Natural killer cell (primary cell): ENCODE data around the gene GRID2. TPM values are rescaled to one million over a fixed set of nuclear protein-coding genes. Genes with fewer than 3 reads are reported as not detected.
"Not testable (repeated sequence)": the region's sequence is repeated elsewhere in the genome, so short reads cannot be mapped to it uniquely, and the experiment has no call there.

Source experiments
- ATAC-seq, 3 donors: fragments of 150-1000 bp in 2 of 3; fragments of 200-7000 bp in 1 of 3; cut with Tn5 transposase; 1 replicate in 1 of 3; 2 replicates in 2 of 3; pipeline ENCODE4 v1.10.0; 2021; ENCODE audit warnings: mild to moderate bottlenecking in 2 of 3, moderate library complexity in 2 of 3
- DNase-seq, 2 donors: peaks; one replicate each; pipeline versions ENCODE4 v3.0.0 to v3.0.0-alpha.2; 2013 to 2021; ENCODE audit warnings: mixed read lengths in 1 of 2
- H3K27ac ChIP-seq: one replicate; pipeline ENCODE4 v1.5.1; 2013; ENCODE audit warnings: mild to moderate bottlenecking, low read length
- H3K27me3 ChIP-seq: one replicate; pipeline ENCODE4 v1.6.1; 2013; ENCODE audit warnings: low read length; ENCODE audit not compliant: control insufficient read depth, insufficient read depth
- H3K36me3 ChIP-seq: one replicate; pipeline ENCODE4 v1.6.1; 2013; ENCODE audit warnings: low read length; ENCODE audit not compliant: control insufficient read depth, insufficient read depth
- H3K4me1 ChIP-seq: one replicate; pipeline ENCODE4 v1.6.1; 2013; ENCODE audit warnings: low read length; ENCODE audit not compliant: control insufficient read depth, insufficient read depth
- H3K4me3 ChIP-seq: one replicate; pipeline ENCODE4 v1.5.1; 2013; ENCODE audit warnings: low read length
- H3K9me3 ChIP-seq: one replicate; pipeline ENCODE4 v1.6.1; 2013; ENCODE audit warnings: low read length; ENCODE audit not compliant: control insufficient read depth, insufficient read depth
- H3K27ac Mint-ChIP-seq, 2 donors: one replicate each; pipeline ENCODE4 v1.8.0; 2022; ENCODE audit warnings: mild to moderate bottlenecking in 2 of 2, mixed read lengths in 2 of 2, moderate library complexity in 1 of 2
- H3K27me3 Mint-ChIP-seq, 2 donors: one replicate each; pipeline ENCODE4 v1.8.0; 2022; ENCODE audit warnings: low read depth in 2 of 2, mixed read lengths in 2 of 2
- H3K36me3 Mint-ChIP-seq: one replicate; pipeline ENCODE4 v1.8.0; 2022; ENCODE audit warnings: mixed read lengths
- H3K4me1 Mint-ChIP-seq, 2 donors: one replicate each; pipeline ENCODE4 v1.8.0; 2022; ENCODE audit warnings: mixed read lengths in 2 of 2
- H3K4me3 Mint-ChIP-seq: one replicate; pipeline ENCODE4 v1.8.0; 2022; ENCODE audit warnings: mild to moderate bottlenecking, moderate library complexity, mixed read lengths
- H3K9me3 Mint-ChIP-seq, 2 donors: one replicate each; pipeline ENCODE4 v1.8.0; 2022; ENCODE audit warnings: mixed read lengths in 2 of 2
- WGBS: methylation state at CpG from one replicate; pipeline ENCODE4 v1.1.7; 2013; ENCODE audit warnings: missing lambda C conversion rate; ENCODE audit not compliant: insufficient coverage; 5-methylcytosine and 5-hydroxymethylcytosine counted together
- intact Hi-C: fragments of 100-400 bp; cut with micrococcal nuclease; formaldehyde crosslinking; loops from one replicate; pipeline ENCODE4 v1.14.2; 2022
- total RNA-seq, 4 donors: library from RNA; stranded (reverse); fragments of 120-200 nt in 1 of 4; gene quantifications; one replicate each; pipeline versions ENCODE4 v1.2.3 to v1.2.4, GENCODE V29; 2013 to 2022
- TF ChIP-seq, protein P1 (sequence below): fragments of 200-600 bp; IDR thresholded peaks from one replicate; pipeline ENCODE4 v1.8.0; 2022; ENCODE audit warnings: antibody characterized with exemption

GRID2 gene
- total RNA-seq, 3 donors from 2014 or later (not counting 1 experiment from before 2014, with no cell fraction given): not detected

DNA sequence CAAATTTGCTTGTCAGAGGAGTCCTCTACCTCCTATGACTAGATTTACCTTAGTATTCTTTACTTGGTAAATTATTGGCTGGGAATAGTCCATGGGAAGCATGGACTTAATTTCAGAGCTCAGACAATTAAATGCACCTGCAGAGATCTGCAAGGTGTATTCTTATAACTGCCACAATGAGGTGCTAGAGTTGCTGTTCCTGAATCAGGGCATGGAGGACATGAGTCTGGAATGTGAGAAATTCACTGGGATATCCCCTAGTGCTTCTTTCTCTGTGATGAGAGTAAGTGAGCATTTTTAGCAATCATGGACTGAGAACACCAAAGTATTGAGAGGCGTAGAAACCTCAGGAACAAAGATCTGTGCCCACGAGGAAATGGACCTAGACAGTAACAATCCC is 32.9 kb upstream of the GRID2 start:
- Mint-ChIP-seq H3K9me3 (peaks cover 7 to 10% of the 10 kb centered on the region in 2 donors), H3K36me3 (no peaks in the 10 kb centered on the region), H3K27me3 (no peaks in the 10 kb centered on the region), H3K27ac (no peak overlapping the region), H3K4me1 (no peaks in the 10 kb centered on the region), H3K4me3 (no peak overlapping the region)
- intact Hi-C loops: no loop called here
- WGBS: 100% methylated on average over 1 of the region's 2 CpGs
- Histone ChIP-seq H3K4me1 (no peaks in the 10 kb centered on the region), H3K9me3 (no peaks in the 10 kb centered on the region), H3K36me3 (no peaks in the 10 kb centered on the region), H3K4me3 (no peak overlapping the region), H3K27ac (no peak overlapping the region), H3K27me3 (no peaks in the 10 kb centered on the region)
- DNase-seq (no peak), ATAC-seq (no peak)
- TF ChIP-seq, protein P1, sequence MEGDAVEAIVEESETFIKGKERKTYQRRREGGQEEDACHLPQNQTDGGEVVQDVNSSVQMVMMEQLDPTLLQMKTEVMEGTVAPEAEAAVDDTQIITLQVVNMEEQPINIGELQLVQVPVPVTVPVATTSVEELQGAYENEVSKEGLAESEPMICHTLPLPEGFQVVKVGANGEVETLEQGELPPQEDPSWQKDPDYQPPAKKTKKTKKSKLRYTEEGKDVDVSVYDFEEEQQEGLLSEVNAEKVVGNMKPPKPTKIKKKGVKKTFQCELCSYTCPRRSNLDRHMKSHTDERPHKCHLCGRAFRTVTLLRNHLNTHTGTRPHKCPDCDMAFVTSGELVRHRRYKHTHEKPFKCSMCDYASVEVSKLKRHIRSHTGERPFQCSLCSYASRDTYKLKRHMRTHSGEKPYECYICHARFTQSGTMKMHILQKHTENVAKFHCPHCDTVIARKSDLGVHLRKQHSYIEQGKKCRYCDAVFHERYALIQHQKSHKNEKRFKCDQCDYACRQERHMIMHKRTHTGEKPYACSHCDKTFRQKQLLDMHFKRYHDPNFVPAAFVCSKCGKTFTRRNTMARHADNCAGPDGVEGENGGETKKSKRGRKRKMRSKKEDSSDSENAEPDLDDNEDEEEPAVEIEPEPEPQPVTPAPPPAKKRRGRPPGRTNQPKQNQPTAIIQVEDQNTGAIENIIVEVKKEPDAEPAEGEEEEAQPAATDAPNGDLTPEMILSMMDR: no peak

GRCh38 chr4:92271551-92271950 is 32.2 kb upstream of the GRID2 start:
- H3K27me3 Mint-ChIP-seq, H3K4me1 ChIP-seq, intact Hi-C loops, H3K27ac Mint-ChIP-seq, H3K36me3 ChIP-seq, H3K9me3 ChIP-seq, H3K4me3 Mint-ChIP-seq, DNase-seq, H3K4me1 Mint-ChIP-seq, H3K27ac ChIP-seq, H3K27me3 ChIP-seq, ATAC-seq, H3K4me3 ChIP-seq, H3K36me3 Mint-ChIP-seq: not testable (repeated sequence)
- WGBS: 80% methylated on average over 1 of the region's 4 CpGs
- H3K9me3 Mint-ChIP-seq: peaks cover 9 to 10% of the 10 kb centered on the region in 2 donors

- H3K4me3 Mint-ChIP-seq, H3K4me1 ChIP-seq, H3K27me3 Mint-ChIP-seq, H3K36me3 ChIP-seq, H3K9me3 ChIP-seq, H3K27ac ChIP-seq, H3K4me3 ChIP-seq, ATAC-seq, DNase-seq, H3K9me3 Mint-ChIP-seq, H3K36me3 Mint-ChIP-seq, H3K27me3 ChIP-seq, intact Hi-C loops, H3K27ac Mint-ChIP-seq, H3K4me1 Mint-ChIP-seq: not testable (repeated sequence)
- WGBS: 81% methylated on average over 8 of the region's 8 CpGs
Observed at GRCh38 chr4:92277057-92277881, 26.5 kb upstream of the GRID2 start.

- peaks cover 4% of the 10 kb centered on the region in 2 donors for H3K9me3 Mint-ChIP-seq
- WGBS: no CpG with 5 or more reads among the region's 1 CpG
Observed at GRCh38 chr4:92279296-92279695, 24.5 kb upstream of the GRID2 start.

More at GRCh38 chr4:92279296-92279695, 24.5 kb upstream of the GRID2 start:
- no peak overlapping the region for H3K27ac ChIP-seq
- H3K4me3 Mint-ChIP-seq: no peak overlapping the region
- no peak for DNase-seq
- H3K27me3 Mint-ChIP-seq: no peaks in the 10 kb centered on the region
- ATAC-seq: no peak
- intact Hi-C loops: no loop called here
- H3K36me3 Mint-ChIP-seq: no peaks in the 10 kb centered on the region
- H3K4me1 ChIP-seq: no peaks in the 10 kb centered on the region
- no peak overlapping the region for H3K27ac Mint-ChIP-seq
- H3K4me1 Mint-ChIP-seq: no peaks in the 10 kb centered on the region
- H3K27me3 ChIP-seq: no peaks in the 10 kb centered on the region
- H3K9me3 ChIP-seq: peaks cover 6% of the 10 kb centered on the region
- no peak overlapping the region for H3K4me3 ChIP-seq
- H3K36me3 ChIP-seq: no peaks in the 10 kb centered on the region
- TF ChIP-seq, protein P1: no peak
